Measurements from ENCODE around the gene PDIA4. TPM values are rescaled to one million over a fixed set of nuclear protein-coding genes. Genes with fewer than 3 reads are reported as not detected.

PDIA4 gene
- total RNA-seq, 1 experiment from 2014 or later, result 281 TPM

- ChIA-PET CTCF (interaction anchor here (0.5 kb wide), 1 partner anchor 10 kb away, joined by 4 read pairs; no protein-coding TSS in a partner anchor), POLR2A (no interaction called here)
- Histone ChIP-seq H3K36me3 (ENCODE audit: control insufficient read depth, insufficient read depth, low read length) (peaks cover 16% of the 10 kb centered on the region), H3K4me3 (ENCODE audit: low read depth in 2 of 2, low read length in 2 of 2) (no peak overlapping the region), H3K4me1 (ENCODE audit: control insufficient read depth, insufficient read depth, low read length) (no peaks in the 10 kb centered on the region), H3K27ac (ENCODE audit: low read length) (no peak overlapping the region), H3K27me3 (ENCODE audit: control insufficient read depth, insufficient read depth, low read length) (no peaks in the 10 kb centered on the region), H3K9me3 (ENCODE audit: control insufficient read depth, insufficient read depth, low read depth, low read length) (no peaks in the 10 kb centered on the region)
- TF ChIP-seq CTCF (IDR thresholded peaks at IDR 0.05) (no peak), REST (IDR thresholded peaks at IDR 0.05; ENCODE audit: insufficient read depth in 1 of 2, low read depth in 2 of 2, low read length in 1 of 2) (no peak), POLR2AphosphoS5 (IDR thresholded peaks at IDR 0.05; ENCODE audit: low read depth, low read length) (no peak), TCF7L2 (IDR thresholded peaks at IDR 0.05; ENCODE audit: low read depth, low read length) (no peak), SIN3A (IDR thresholded peaks at IDR 0.05; ENCODE audit: borderline replicate concordance, insufficient read depth, low read depth, low read length) (no peak)
- DNase-seq (ENCODE audit: low read depth, low spot score) (no peak), ATAC-seq (no peak)
- intact Hi-C loops (cut with micrococcal nuclease; ENCODE audit: unreplicated experiment), result no loop called here
- in situ Hi-C loops (cut with HindIII; ENCODE audit: low pct_unique_long_range_greater_than_20kb, low sequenced_read_pairs), result no loop called here
- BruUV-seq (replicated peaks), result no TSS peak
These were observed 44.1 kb upstream of the PDIA4 start for GRCh38 chr7:149072438-149072775.

GRCh38 chr7:149071641-149072437 lies 43.5 kb upstream of the PDIA4 start:
- peak; percentile 80 for TF ChIP-seq CTCF (IDR thresholded peaks at IDR 0.05)
- TF ChIP-seq SIN3A (IDR thresholded peaks at IDR 0.05; ENCODE audit: borderline replicate concordance, insufficient read depth, low read depth, low read length), result no peak
- no TSS peak for BruUV-seq (replicated peaks)
- peaks cover 16% of the 10 kb centered on the region for H3K36me3 ChIP-seq (ENCODE audit: control insufficient read depth, insufficient read depth, low read length)
- in situ Hi-C loops (cut with HindIII; ENCODE audit: low pct_unique_long_range_greater_than_20kb, low sequenced_read_pairs), result no loop called here
- H3K4me1 ChIP-seq (ENCODE audit: control insufficient read depth, insufficient read depth, low read length), result no peaks in the 10 kb centered on the region
- ATAC-seq (peak; percentile 81), DNase-seq (ENCODE audit: low read depth, low spot score) (no peak)
- ChIA-PET POLR2A (interaction anchor here (0.6 kb wide), 1 partner anchor 21 kb away, joined by 6 read pairs; no protein-coding TSS in a partner anchor), CTCF (interaction anchor here (0.5 to 0.7 kb wide), 2 partner anchors 10 to 16 kb away, joined by 3 to 4 read pairs; no protein-coding TSS in a partner anchor)
- H3K27me3 ChIP-seq (ENCODE audit: control insufficient read depth, insufficient read depth, low read length), result no peaks in the 10 kb centered on the region
- no peak overlapping the region for H3K27ac ChIP-seq (ENCODE audit: low read length)
- H3K4me3 ChIP-seq (ENCODE audit: low read depth in 2 of 2, low read length in 2 of 2), result no peak overlapping the region
- intact Hi-C loops (cut with micrococcal nuclease; ENCODE audit: unreplicated experiment), result no loop called here
- no peaks in the 10 kb centered on the region for H3K9me3 ChIP-seq (ENCODE audit: control insufficient read depth, insufficient read depth, low read depth, low read length)
